GM18868 (cell line): ENCODE data around the gene DPY30.

Experiments
- ATAC-seq: cut with Tn5 transposase; IDR thresholded peaks from one replicate; pipeline ENCODE4 v1.9.1; 2021; ENCODE audit warnings: mild to moderate bottlenecking, moderate library complexity; ENCODE audit not compliant: unreplicated experiment

Gene DPY30

GRCh38 chr2:32010280-32010669 is 29.3 kb downstream of the DPY30 start:
- peak; percentile 55 for ATAC-seq

- peak; percentile 13 for ATAC-seq
Observed at GRCh38 chr2:32009516-32010256, 29.9 kb downstream of the DPY30 start.

- ATAC-seq: no peak
Observed at GRCh38 chr2:32008805-32009515, 30.6 kb downstream of the DPY30 start.

GRCh38 chr2:32007121-32007391 is 32.5 kb downstream of the DPY30 start:
- ATAC-seq: no peak

- no peak for ATAC-seq
Observed at GRCh38 chr2:32005371-32005976, 34.1 kb downstream of the DPY30 start.

GRCh38 chr2:32003791-32004190 is 35.8 kb downstream of the DPY30 start:
- ATAC-seq: no peak

GRCh38 chr2:32002406-32002805 is 37.2 kb downstream of the DPY30 start:
- no peak for ATAC-seq

GRCh38 chr2:31999438-31999837 is 40.2 kb downstream of the DPY30 start:
- ATAC-seq: no peak

- ATAC-seq: no peak
Observed at GRCh38 chr2:31998731-31999383, 40.7 kb downstream of the DPY30 start.

- no peak for ATAC-seq
Observed at GRCh38 chr2:31997653-31998052, 42.0 kb downstream of the DPY30 start.

- no peak for ATAC-seq
Observed at GRCh38 chr2:31996571-31997150, 42.9 kb downstream of the DPY30 start.

GRCh38 chr2:31992934-31993333 is 46.7 kb downstream of the DPY30 start:
- no peak for ATAC-seq

GRCh38 chr2:31992025-31992579 is 47.5 kb downstream of the DPY30 start:
- ATAC-seq: no peak

- no peak for ATAC-seq
Observed at GRCh38 chr2:31989946-31990345, 49.7 kb downstream of the DPY30 start.

GRCh38 chr2:31987454-31988220 is 52.0 kb downstream of the DPY30 start:
- ATAC-seq: no peak

GRCh38 chr2:31986906-31987305 is 52.7 kb downstream of the DPY30 start:
- no peak for ATAC-seq

GRCh38 chr2:31983762-31984467 is 55.7 kb downstream of the DPY30 start:
- no peak for ATAC-seq

- ATAC-seq: peak; percentile 100
Observed at GRCh38 chr2:31980674-31981356, 58.8 kb downstream of the DPY30 start.

- ATAC-seq: no peak
Observed at GRCh38 chr2:31979956-31980355, 59.6 kb downstream of the DPY30 start.
